Thyroid gland (tissue), 4 donors: ENCODE data around the gene BBS9.

Source experiments
- POLR2A ChIP-seq, 2 donors: fragments of 450-650 bp; IDR thresholded peaks; one replicate each; pipeline ENCODE4 v1.6.1; 2017; ENCODE audit warnings: antibody characterized with exemption in 2 of 2, mild to moderate bottlenecking in 2 of 2, moderate library complexity in 1 of 2
- TF ChIP-seq, protein P1 (sequence below), 6 experiments: fragments of 200-600 bp in 3 of 6; fragments of 450-650 bp in 3 of 6; sonication (generic) in 3 of 6; IDR thresholded peaks; one replicate each; pipeline ENCODE4 v1.5.1; 2016 to 2019; ENCODE audit warnings: antibody characterized with exemption in 6 of 6, mild to moderate bottlenecking in 2 of 6, inconsistent platforms in 1 of 6, moderate library complexity in 1 of 6

DNA sequence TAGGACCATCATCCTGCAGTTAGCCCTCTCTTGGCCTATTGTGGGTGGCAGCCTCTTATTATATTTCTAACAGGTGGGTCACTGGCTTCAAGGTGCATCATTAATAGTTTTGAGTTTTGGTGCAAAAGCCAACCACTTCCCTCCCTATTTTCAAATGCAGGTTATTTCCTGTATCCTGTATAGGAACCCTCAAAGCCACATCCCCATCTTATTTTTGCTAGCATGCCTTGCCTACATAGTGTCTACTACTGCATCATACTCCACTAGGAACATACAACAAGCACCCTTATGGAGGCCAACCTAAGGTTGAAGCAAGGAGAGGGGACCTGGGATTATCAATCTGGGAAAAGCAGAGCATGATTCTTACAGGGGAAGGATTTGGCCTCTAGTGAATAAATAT lies 264.4 kb downstream of the BBS9 start:
- TF ChIP-seq, protein P1, sequence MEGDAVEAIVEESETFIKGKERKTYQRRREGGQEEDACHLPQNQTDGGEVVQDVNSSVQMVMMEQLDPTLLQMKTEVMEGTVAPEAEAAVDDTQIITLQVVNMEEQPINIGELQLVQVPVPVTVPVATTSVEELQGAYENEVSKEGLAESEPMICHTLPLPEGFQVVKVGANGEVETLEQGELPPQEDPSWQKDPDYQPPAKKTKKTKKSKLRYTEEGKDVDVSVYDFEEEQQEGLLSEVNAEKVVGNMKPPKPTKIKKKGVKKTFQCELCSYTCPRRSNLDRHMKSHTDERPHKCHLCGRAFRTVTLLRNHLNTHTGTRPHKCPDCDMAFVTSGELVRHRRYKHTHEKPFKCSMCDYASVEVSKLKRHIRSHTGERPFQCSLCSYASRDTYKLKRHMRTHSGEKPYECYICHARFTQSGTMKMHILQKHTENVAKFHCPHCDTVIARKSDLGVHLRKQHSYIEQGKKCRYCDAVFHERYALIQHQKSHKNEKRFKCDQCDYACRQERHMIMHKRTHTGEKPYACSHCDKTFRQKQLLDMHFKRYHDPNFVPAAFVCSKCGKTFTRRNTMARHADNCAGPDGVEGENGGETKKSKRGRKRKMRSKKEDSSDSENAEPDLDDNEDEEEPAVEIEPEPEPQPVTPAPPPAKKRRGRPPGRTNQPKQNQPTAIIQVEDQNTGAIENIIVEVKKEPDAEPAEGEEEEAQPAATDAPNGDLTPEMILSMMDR (IDR thresholded peaks at IDR 0.05), result no peak
- TF ChIP-seq POLR2A (IDR thresholded peaks at IDR 0.05), result no peak
